KBM-7 (cell line): ENCODE measurements around the gene METTL8.
"Not testable (repeated sequence)": the region's sequence is repeated elsewhere in the genome, so short reads cannot be mapped to it uniquely, and the experiment has no call there.

Experiments used
- DNase-seq: peaks from one replicate; pipeline ENCODE4 v3.0.0-alpha.2; 2015
- in situ Hi-C: fragments of 300-500 bp; cut with MboI; formaldehyde crosslinking; loops from 2 replicates; pipeline ENCODE4 v1.14.3; 2020; ENCODE audit warnings: low sequenced_read_pairs, low pct_unique_long_range_greater_than_20kb, mixed read lengths

Gene METTL8

DNA sequence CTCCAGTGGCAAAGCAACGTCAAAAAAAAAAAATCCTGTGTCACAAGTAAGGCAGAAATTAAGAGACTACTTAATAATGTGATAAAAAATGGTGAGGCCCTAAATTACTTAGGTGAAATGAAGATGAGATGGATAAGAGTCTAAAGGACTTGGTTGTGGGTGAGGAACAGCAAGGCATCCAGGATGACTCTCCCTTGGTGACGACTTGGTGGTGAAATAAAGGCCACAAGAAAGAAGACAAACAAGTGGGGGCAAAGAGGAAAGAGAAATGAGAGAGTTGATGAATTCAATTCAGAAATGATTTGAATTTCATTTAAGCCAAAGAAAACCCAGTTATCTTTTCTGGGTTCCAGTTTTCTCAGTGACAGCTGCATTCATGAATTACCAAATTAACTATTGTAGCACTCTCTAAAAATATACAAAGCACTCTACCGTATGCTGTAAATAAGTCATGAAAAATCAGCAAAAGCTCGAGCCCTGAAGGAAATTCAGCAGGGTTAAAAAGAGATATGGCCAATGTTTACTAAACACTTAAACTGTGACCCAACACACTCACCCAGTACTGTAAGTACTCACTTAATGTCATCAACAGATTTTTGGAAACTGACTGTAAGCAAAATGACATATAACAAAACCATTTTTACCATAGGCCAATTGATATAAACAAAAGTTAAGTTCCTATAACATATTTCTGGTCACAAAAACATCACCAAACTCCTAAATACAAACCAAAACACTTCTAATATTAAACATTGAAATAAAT lies 1.4 kb downstream of the METTL8 start:
- in situ Hi-C loops, result loop anchor here (25.0 kb wide), 1 partner anchor 470 kb away; no protein-coding TSS in a partner anchor
- DNase-seq, result no peak

DNA sequence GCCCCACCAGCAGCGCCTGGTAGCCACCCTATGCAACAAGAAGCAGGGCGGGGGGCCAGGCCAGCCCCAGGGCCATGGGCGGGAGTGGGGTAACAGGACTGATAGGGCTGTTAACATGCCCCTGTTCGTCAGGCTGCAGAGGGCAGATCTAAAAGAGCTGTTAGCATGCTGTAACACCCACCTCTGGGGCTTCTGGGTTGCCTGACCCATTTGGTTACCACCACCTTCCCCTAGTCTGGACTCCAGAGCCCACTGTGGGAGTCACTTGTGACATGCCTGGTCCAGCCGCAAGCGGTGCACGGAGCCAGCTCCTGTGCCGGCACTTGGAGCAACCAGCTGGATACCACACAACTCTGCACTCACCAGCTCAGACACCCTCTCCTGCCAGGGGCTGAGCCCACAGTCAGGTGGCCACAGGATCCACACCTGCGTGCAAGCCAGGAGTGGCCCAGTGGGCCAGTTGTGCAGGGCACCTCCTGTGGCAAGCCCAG lies 2.1 kb downstream of the METTL8 start:
- DNase-seq, result no peak
- in situ Hi-C loops, result loop anchor here (25.0 kb wide), 1 partner anchor 469 kb away; no protein-coding TSS in a partner anchor

DNA sequence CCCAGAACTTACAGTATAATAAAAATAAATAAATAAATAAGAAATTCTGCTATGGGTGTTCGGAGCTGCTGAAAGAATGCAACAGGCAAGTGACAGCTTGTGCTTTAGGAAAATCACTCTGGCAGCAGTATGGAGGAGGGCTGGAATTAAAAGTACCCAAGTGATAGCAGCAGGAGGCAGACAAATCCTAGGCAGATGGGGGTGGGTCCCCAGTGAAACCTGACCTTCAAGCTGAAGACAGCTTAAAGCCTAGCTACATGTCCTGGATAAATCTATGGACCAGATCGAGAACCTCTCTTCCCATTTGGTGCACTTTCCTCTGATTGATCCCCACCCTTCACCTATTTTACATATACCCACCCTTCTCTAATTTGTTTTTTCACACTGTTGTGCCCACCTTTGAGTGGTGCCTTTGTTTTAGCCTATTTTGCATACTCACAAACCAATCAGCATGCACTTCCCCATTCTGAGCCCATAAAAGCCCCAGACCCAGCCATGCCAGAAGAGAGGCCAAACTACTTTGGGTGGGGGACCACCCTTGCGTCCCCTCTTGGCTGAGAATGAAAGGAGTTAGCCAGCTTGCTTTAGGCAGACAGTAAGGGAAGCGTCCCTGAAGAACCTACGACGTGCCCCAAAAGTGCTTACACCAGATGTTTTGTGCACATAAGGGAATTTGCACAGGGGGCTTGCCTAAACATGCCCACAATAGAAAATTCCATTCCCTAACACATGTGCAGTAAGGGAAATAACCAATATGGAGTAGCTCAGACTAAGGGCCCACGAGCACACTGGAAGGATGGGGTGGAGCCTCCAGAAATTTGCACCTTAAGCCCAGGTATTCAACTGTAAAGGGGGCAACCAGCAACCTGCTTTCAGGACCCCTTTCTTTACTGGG lies 3.0 kb downstream of the METTL8 start:
- peak; percentile 32 for DNase-seq
- in situ Hi-C loops, result loop anchor here (25.0 kb wide), 1 partner anchor 468 kb away; no protein-coding TSS in a partner anchor

GRCh38 chr2:171422710-171423495 lies 10.9 kb downstream of the METTL8 start:
- in situ Hi-C loops, DNase-seq: not testable (repeated sequence)

DNA sequence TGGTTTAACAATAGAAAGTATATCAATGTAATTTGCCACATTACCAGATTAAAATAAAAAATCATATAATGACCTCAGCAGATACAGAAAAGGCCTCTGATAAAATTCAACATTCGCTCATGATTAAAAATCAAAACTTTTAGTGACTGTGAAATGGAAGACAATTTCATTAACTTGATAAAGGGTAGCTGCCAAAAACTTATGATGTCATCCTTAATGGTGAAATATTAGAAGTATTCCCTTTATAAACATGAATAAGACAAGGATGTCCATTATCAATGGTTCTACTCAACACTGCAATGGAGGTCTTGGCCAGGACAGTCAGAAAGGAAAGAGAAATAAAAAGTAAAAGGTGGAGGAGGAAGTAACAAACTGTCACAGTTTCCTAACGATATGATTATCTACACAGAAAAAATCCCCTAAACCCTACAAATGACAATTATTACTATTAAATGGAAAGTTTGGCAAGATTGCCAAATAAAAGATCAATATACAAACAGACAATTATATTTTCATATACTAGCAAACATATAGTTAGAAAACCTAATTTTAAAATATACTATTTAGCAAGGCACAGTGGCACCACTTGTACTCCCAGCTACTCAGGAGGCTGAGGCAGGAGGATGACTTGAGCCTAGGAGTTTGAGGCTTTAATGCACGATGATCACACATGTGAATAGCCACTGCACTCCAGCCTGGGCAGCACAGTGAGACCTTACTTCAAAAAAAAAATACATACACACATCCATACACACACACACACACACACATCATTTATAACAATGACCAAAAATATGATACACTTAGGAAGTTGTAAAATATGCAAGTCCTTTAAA lies 12.8 kb downstream of the METTL8 start:
- in situ Hi-C loops, result no loop called here

DNA sequence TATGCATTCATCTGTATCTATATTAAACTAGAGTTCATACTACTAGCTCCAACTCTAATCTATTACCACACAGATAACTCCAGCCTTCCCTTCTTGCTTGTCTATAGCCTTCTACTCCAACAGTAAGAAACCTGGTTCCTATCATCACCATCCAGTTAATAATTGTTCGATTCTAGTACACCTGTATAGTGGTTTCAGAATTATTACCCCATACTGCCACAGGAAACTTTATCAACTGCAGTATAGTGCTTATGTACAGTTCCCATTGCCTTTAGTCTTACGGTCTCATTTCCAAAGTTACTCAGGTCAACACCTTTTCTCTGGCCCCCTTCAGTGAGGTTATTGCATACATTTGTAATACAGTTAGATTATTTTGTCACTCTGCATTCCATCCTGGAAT lies 14.5 kb downstream of the METTL8 start:
- no peak for DNase-seq
- in situ Hi-C loops, result no loop called here

More for the DNA sequence above, 12.8 kb downstream of the METTL8 start:
- no peak for DNase-seq

DNA sequence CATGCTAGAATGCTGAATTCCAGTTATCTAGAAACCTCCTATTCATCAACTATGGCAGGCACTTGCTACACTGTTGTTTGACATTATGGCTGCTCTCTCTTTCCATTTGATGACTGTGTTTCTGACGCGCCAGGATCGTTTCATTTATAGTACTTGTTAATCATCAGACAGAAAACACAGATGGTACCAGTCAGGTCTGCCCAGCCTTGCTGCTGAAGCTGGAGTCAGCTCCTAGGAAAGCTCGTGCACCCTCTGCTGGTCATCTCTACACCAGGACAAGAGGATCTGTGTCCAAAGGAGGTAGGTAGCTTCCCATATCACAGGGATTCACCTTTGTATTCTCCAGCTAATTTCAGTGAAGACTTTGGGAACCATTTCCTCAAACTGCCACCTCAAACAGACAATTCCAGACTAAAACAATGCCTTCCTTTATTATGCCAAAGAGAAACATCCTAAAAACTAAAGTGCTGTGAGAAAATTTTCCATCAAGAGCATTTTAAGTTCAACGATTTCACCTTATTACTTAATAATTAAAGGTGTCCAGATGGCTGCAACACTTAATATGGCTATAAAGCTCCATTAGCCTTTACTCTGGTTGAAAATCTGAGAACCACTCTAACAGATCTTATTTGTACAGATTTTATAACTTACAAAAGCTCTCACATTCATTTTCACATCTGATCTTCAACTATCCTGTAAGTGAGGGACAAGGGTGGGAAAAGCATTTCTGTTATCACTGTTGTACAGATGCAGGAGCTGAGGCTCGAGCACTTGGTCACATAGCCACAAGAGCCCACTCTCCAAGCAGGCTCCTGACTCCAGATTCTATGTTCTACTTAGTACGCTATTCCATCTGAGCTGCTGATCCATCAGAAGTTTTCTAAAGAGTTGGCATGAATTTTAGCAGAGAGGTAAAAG lies 17.5 kb downstream of the METTL8 start:
- in situ Hi-C loops, result no loop called here
- DNase-seq, result peak; percentile 67

GRCh38 chr2:171414645-171415044 lies 19.1 kb downstream of the METTL8 start:
- in situ Hi-C loops, DNase-seq: not testable (repeated sequence)

GRCh38 chr2:171412571-171413175 lies 21.1 kb downstream of the METTL8 start:
- no peak for DNase-seq

GRCh38 chr2:171411791-171412483 lies 21.9 kb downstream of the METTL8 start:
- DNase-seq, result no peak
- in situ Hi-C loops, result no loop called here

More at GRCh38 chr2:171412571-171413175, 21.1 kb downstream of the METTL8 start:
- in situ Hi-C loops, result no loop called here

GRCh38 chr2:171411214-171411613 lies 22.6 kb downstream of the METTL8 start:
- DNase-seq, result no peak
- in situ Hi-C loops, result no loop called here

DNA sequence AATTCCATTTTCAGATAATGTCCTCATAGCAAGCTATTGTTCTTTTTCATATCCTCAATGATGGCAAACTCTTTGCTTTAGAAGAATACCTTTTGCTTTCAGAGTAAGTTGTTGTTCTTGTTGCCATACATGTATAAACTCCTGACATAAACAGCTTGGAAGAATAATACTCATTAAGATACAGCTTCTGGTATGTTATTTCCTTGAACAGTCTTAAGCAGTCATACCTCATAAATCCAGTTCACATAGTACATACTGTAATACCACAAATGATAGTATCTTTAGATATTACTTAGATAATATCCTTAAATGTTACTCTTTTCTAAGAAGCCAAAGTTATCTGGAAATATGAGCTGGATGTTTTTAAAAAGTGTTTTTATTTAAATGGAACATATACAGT lies 23.2 kb downstream of the METTL8 start:
- no peak for DNase-seq
- in situ Hi-C loops, result no loop called here

DNA sequence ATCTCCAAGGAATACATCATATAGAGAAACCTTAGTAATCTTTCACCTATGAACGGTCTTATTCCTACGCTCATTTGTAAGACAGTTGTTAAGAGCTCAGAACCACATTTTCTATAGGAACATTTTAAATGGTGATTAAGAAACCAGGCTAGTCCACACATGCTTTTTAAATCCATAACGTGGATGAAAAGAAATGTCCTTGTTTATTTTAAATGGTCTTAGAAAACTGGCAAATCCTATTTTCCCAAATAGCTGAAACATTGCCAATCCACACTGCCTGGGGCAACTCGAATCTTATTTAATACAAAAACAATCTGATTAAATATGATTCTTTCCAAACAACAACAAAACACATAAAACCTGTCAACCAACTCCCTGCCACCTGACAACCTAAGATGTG lies 23.7 kb downstream of the METTL8 start:
- in situ Hi-C loops, result no loop called here
- no peak for DNase-seq

GRCh38 chr2:171409436-171409971 lies 24.3 kb downstream of the METTL8 start:
- in situ Hi-C loops, result no loop called here
- no peak for DNase-seq

DNA sequence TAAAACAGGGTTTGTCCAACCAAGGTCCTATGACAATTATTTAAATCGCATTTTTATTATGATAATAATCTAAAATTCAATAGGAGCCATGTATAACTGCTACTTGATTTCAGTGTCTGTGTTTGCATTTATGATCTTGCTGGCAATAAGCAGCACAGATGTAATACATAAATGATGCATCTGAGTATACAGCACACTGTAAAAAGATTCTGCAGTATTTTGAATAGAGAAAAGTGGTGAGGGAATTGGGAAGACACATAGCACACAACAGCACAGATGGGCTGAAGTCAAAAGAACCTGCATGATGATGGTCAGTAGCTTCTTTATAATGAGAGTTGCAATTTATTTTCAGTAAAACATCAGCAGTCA lies 26.1 kb downstream of the METTL8 start:
- in situ Hi-C loops, result no loop called here
- no peak for DNase-seq

DNA sequence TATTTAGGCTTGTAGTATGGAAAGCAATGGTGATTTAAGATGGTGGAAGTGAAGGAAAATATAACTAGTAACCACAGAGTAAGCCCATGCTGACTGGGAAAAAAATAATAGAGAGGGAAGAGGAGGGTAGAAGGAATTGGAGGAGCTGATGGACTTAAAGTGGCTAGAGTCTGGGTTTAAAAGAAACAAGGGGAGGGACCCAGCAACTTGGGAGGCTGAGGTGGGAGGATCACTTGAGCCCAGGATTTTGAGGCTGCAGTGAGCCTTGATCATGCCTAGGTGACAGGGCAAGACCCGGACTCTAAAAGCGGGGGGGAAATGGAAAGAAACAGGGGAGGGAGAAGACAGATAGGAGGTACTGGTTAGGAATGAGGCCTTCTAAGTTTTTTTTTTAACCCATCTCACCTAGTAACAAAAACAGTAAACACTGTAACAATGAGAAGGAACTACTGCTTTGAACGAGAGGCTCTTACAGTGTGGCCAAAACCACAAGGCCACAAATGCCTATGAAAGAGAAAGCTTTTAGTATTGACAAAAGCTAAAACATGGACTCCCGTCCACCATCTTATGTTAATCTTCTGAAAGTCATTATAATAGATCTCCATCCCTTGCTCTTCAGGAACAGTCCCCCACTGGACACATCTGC lies 26.6 kb downstream of the METTL8 start:
- in situ Hi-C loops, result no loop called here
- DNase-seq, result peak; percentile 28
